ENCODE data around the gene KREMEN1.

KREMEN1 gene

GRCh38 chr22:29190051-29190450 is 117.2 kb downstream of the KREMEN1 start:
- no peak for DNase-seq (ENCODE audit: low read depth in 2 of 2)

DNA sequence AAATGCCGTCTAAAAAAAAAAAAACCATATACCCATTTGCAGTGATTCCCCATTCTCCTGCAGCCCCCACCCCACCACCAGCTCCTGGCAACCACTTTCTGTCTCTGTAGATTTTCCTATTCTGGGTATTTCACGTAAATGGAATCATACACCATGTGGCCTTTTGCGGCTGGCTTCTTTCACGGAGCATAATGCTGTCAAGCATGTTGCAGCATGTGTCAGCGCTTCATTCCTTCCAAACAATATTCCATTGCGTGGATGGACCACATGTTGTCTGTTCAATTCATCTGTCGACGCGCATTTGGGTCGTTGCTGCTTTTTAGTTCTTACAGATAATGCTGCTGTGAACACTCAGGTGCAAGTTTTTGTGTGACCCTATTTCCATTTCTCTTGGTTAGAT is 118.1 kb downstream of the KREMEN1 start:
- DNase-seq (ENCODE audit: low read depth in 2 of 2): no peak

DNA sequence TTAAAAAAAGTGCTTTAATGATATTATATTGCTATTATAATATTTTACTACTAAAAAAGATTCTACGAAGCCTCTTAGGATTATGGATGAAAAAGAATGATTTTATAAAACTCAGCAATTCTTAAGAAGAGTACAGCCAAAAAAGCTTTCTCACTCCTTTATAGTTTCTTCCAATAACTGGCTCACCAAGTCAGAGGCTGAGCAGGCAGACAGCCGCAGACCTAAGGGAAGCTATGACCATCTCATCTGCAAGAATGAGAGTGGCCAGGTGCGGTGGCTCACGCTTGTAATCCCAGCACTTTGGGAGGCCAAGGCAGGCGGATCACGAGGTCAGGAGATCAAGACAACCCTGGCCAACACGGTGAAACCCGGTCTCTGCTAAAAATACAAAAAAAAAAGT is 120.2 kb downstream of the KREMEN1 start:
- no peak for DNase-seq (ENCODE audit: low read depth in 2 of 2)

DNA sequence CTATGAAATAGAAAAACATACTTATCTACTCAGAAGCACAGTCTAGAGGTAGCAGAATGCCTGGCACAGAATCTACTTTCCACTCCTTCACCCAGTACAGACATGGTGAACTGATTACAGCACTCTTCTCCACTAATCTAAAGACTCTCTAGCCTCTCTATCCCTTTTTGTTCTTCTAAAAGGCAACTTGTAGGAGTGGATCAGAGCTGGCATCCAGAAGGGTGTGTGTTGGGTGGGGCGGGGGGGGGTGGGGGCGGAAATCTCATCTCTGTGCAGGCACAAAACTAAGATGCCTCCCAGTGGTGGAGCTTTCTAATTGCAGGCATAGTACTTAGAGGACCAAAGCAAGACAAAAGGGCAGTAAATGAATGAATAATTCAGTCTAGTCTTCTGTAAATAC is 121.3 kb downstream of the KREMEN1 start:
- no peak for DNase-seq (ENCODE audit: low read depth in 2 of 2)

DNA sequence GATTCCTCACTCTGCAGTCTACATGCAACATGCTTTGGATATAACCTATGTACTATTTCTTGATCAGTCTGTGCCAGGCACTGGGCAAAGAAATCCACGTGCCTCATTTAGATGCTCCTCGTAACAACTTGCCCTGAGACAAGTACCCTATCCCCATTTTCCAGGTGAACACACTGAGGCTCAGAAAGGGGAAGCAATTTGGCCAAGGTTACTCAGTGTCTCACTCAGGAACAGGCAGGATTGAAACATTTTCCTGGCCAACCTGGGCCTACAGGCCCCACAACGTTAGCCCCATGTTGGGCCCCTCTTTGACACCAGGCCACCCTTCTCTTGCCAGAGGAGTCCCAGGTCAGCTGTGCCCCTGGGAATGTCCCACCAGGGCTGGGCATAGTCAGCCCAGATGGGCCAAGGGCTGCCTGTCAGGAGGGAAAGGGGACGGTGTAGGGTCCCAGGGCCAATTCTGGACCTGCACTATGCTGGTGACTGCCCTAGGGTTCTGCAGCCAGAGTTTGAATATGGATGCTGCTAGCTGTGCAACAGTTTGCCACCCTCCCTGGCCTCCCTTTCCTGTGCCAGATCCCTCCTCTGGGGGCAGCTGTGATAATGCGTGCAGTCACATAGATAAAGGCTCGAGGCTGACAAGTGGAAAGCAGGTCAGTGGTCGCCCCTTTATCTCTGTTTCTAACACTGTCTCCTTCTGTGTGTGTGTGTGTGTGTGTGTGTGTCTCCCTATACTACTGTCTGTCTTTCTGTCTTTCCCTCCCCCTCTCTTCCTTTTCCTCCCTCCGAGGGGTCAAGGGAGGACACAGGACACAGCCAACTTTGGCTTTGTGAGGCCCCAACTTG is 122.5 kb downstream of the KREMEN1 start:
- no peak for DNase-seq (ENCODE audit: low read depth in 2 of 2)

GRCh38 chr22:29195964-29196666 is 123.3 kb downstream of the KREMEN1 start:
- no peak for DNase-seq (ENCODE audit: low read depth in 2 of 2)

DNA sequence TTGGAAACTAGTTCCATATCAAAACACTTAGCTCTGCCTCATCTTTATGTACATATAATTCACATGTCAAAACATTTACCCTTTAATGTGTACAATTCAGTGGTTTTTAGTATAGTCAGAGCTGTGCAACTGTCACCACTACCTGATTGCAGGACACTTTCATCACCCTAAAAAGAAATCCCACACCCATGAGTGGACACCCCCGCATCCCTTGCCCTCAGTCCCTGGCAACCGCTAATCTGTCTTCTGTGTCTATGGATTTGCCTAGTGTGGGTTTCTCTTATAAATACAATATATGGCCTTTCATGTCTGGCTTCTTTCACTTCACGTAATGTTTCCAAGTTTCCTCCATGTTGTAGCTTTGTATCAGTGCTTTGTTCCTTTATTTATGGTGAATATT is 124.3 kb downstream of the KREMEN1 start:
- no peak for DNase-seq (ENCODE audit: low read depth in 2 of 2)

GRCh38 chr22:29198240-29198639 is 125.4 kb downstream of the KREMEN1 start:
- no peak for DNase-seq (ENCODE audit: low read depth in 2 of 2)

DNA sequence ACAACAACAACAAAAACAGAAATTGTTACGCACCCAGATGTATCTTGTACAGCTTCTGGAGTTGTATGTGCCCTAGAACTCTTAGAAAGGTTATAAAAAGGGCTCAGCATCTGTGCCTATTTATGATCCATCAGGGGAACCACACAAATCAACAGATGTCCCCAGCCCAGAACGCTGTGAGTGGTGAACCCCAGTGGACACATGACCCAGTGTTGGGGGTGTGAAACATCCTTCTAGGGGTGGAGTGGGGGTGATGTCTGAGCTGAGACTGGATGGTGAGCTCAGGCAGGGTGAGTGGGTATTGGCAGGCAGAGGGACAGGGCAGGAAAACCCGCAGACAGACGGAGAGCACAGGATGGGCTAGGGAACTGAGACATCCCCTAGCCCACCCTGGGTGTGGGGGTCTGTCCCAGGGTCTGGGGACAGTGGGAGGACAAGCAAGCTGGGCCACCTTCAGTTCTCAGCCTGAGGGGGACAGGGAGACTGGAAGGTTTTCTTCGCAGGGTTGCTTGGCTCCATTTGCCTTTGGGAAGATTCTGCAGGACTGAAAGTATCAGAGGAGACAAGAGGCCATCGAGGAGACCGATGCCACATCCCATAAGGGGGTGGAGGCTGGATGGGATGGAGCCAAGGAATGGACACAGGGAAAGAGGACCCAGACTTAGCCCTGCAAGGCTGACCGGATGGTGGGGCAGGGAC is 127.0 kb downstream of the KREMEN1 start:
- DNase-seq (ENCODE audit: low read depth in 2 of 2): no peak

GRCh38 chr22:29200901-29201300 is 128.1 kb downstream of the KREMEN1 start:
- DNase-seq (ENCODE audit: low read depth in 2 of 2): no peak

GRCh38 chr22:29201782-29202181 is 128.9 kb downstream of the KREMEN1 start:
- no peak for DNase-seq (ENCODE audit: low read depth in 2 of 2)

GRCh38 chr22:29202212-29203192 is 129.7 kb downstream of the KREMEN1 start:
- peak; percentile 8 to 19 for DNase-seq (ENCODE audit: low read depth in 2 of 2)

GRCh38 chr22:29203488-29204454 is 130.9 kb downstream of the KREMEN1 start:
- no peak for DNase-seq (ENCODE audit: low read depth in 2 of 2)

GRCh38 chr22:29204455-29205183 is 131.8 kb downstream of the KREMEN1 start:
- no peak for DNase-seq (ENCODE audit: low read depth in 2 of 2)

- DNase-seq (ENCODE audit: low read depth in 2 of 2): no peak
Measured at GRCh38 chr22:29205252-29205593, 132.4 kb downstream of the KREMEN1 start.

DNA sequence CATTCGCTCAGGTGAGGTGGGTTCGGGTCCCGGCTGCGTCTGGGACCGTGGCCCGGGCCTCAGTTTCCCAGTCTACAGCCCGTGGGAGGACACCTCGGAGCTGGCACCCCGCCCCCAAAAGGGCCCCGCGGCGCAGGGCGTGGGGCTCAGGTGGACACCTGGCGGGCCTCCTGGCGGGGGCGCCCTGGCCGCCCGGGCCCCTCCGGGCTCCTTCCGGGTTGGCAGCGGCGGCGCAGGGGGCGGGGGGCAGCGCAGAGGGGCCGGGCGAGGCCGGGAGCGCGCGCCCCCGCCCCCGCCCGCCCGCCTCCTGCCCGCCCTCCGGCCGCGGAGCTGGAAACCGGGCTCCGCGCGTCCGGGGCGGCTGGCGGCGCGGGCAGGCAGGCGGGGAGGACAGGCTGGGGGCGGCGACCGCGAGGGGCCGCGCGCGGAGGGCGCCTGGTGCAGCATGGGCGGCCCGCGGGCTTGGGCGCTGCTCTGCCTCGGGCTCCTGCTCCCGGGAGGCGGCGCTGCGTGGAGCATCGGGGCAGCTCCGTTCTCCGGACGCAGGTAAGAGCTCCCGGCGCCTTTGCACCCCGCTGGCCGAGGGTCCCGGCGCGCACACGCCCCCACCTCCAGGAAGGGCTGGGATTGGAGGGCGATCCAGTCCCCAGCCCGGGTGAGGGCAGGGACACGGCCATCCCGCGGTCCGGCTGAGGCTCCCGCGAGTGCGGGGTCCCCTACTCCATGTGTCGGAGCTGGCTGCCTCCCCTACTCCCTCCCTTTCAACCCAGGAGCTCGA is 132.9 kb downstream of the KREMEN1 start, which contains the start of gene EMID1:
Gene EMID1, plus strand, starts transcription at position 303 of the 778 bp plus-strand sequence. Its CDS starts 143 bp downstream, at position 446.
- DNase-seq (ENCODE audit: low read depth in 2 of 2): peak in 1 of 2 donors; percentile 9

DNA sequence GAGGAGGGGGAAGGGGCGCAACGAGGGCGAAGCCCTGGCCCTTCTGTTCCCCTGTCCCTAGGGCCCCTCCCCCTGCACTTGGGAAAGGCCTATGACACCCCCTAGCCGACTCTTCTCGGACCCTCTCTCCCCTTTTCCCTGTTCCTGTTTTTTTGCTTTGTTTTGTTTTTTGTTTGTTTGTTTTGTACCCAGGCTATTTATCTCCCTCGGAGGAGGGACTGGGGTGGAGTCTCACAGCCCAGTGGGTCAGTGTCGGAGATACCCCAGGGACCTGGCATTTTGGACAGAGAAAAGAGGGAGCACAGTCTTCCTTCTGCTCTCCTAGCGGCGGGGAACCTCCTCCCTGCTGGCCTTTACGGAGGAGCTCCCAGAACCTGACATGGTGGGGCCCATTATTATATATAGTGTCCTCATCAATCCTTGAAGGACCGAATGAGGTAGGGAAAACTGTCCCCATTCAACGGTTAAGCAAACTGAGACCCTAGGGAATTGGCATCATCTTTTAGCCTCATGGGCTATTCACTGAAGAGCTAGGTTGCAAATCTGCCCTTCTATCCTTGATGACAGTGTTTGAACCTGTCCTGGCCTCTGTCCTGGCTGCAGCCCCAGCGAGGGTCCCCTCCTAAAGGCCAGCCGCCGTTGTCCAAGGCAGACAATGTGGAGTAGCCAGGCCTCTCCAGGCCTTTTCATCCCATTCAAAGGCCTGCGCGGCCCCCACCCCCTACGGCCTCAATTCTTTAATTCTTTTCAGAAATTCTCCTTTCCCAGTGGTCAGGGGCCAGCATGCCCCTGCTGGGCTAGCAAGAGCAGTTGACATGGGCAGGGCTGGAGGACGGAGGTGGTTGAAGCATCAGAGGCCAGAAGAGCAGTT is 133.8 kb downstream of the KREMEN1 start:
- DNase-seq (ENCODE audit: low read depth in 2 of 2): no peak

GRCh38 chr22:29207243-29207550 is 134.4 kb downstream of the KREMEN1 start:
- DNase-seq (ENCODE audit: low read depth in 2 of 2): no peak

All from stimulated activated CD4-positive, alpha-beta T cell treated with anti-CD3 and anti-CD28 coated beads, Interleukin-1b, Interleukin-23, amount 100 ng/mL, for 4 hours (primary cell).